ENCODE results near the gene CENPO.
A peak's percentile ranks its signal among the peaks of the same experiment; 100 is the strongest.

CENPO gene, protein sequence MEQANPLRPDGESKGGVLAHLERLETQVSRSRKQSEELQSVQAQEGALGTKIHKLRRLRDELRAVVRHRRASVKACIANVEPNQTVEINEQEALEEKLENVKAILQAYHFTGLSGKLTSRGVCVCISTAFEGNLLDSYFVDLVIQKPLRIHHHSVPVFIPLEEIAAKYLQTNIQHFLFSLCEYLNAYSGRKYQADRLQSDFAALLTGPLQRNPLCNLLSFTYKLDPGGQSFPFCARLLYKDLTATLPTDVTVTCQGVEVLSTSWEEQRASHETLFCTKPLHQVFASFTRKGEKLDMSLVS

DNA sequence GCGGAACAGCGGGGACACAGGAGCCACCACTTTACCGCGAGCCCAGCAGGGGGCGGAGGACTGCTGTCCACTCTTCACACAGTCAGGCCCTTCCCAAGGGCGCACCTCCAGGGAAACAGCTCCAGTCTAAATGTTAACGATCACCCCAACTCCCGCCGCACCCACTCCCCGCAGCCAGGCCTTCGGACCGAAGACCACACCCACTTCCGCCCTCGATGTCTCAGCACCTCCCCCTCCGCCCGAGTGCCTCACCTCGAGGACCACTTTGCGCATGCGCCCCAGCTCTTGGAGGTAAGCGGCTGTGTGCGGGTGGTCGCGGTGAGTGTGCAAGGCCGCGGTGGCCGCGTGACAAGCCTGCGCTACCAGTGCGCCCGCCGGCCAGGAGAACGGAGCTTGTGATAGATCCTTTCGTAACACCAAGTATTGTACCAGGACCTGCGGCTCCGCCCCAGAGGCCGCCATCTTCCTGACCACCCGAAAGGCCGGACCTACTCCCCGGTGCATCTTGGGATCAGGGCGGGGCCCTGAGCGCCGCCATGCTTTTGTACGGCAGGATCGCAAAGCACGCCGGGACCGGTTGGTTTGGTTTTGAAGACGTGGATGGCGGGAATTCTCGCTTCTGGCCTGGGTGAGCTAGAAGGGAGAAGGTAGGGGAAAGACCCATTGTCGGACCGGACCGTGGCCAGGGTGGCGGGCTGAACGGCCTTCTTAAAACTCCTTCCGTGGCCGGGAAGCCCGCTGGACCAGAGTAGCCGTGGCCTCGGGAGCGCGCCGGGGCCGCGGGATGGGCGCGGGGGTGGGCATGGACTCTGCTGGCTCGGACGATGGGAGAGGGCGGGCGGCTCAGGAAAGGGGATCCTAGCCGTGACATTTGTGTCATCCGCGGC is at the start of gene CENPO, which contains the start of gene PTRHD1:
TSS of gene CENPO (plus strand) at position 552 of the 887 bp plus-strand sequence. CDS start 495 bp downstream, outside the sequence.
TSS of gene PTRHD1 (minus strand) at position 518 of the 887 bp plus-strand sequence. CDS start at position 504, 14 bp downstream.
- DNase-seq (ENCODE audit: low spot score) = peak; percentile 98

DNA sequence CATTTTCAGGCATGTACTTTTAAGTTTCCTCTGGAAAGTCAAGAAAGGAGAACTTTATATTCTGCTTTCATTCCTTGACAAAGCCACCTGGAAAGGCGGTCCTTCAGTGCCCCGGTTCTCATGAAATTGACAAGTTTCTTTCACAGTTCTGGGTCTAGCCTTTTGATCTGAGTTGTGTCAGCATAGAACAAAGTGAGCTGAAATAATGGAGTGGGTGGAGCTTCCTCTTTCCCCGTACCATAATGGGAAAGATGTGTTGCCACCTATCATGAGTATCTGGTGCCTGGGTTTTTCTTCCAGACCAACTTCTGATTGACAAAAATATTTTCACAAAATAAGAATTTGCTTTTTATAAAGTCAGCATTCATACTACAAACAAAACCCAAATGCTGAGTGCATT is 49.3 kb upstream of the CENPO start:
- no peak for DNase-seq (ENCODE audit: low spot score)

DNA sequence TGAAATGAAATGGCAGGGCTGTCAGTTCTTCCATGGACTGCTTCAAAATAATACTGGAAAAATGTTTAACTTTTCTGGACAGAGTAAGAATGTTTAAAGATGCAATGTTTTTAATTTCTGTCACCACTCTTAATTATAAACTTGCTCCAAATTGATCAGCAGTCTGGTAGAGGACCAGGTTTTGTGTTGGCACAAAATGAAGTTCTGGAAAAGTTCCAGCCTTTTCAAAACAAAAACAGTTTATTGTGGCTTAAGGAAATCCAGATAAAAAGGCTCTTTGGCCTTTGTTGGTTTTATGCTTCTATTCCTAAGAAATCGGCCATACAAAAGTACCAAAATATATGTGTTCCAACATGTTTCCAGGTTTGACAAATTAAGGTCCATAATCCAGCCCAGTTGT is 48.9 kb upstream of the CENPO start:
- no peak for DNase-seq (ENCODE audit: low spot score)

DNA sequence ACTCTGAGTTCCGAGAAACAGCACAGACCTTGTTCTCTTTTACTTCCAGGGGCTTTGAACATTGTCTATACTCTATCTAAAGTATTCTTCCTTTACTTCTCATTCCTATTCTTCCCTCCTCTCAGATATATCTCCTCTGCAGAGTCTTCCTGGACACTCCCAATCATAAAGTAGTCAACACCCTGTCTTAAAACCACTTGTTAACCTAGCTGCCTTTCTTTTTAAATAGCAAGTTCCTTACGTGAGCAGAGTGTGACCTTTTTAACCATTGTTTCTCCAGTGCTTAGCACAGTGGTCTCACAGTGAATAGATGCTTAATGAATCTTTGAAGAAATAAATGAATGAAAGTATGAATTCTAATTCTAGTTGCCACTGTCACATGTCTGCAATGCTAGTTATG is 47.4 kb upstream of the CENPO start:
- no peak for DNase-seq (ENCODE audit: low spot score)

DNA sequence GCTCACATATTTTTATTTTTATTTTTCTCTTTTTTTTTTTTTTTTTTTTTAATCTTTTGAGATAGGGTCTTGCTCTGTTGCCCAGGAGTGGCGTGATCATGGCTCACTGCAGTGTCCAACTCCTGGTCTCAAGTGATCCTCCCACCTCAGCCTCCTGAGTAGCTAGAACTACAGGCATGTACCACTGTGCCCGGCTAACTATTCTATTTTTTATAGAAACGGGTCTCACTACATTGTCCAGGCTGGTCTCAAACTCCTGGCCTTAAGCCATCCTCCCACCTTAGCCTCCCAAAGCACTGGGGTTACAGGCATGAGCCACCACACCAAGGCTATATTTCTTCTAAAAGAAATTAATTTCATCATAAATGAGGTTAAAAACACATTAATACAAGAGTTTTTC is 45.9 kb upstream of the CENPO start:
- DNase-seq (ENCODE audit: low spot score) = no peak

DNA sequence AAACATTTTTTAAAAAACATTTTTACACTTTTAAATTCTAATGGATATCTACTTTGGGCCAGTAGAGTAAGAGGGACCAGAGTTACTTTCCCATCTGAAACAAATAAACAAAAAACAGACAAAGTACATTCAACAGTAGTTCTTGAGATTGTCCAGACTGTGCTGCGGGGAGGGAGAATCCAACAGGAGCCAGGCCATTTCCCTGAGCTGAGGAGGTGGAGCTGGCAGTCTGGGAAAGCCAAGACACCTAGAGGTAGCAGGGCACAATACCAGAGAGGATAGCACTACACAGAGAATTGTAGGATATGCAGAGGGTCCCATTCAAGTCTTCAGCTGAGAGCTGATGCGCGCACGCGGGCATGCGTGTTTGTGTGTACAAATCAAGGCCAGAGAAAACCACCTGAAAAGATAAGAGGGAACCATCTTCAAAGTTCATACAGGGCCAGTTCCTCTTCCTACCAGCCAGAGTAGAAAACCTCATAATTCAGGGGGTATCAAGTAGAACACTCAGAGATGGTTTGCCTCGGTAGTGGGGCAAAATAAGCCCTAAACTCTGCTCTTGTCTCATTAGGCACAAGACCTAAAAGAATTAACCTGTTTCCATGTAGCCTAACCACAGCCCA is 44.0 kb upstream of the CENPO start:
- no peak for DNase-seq (ENCODE audit: low spot score)

DNA sequence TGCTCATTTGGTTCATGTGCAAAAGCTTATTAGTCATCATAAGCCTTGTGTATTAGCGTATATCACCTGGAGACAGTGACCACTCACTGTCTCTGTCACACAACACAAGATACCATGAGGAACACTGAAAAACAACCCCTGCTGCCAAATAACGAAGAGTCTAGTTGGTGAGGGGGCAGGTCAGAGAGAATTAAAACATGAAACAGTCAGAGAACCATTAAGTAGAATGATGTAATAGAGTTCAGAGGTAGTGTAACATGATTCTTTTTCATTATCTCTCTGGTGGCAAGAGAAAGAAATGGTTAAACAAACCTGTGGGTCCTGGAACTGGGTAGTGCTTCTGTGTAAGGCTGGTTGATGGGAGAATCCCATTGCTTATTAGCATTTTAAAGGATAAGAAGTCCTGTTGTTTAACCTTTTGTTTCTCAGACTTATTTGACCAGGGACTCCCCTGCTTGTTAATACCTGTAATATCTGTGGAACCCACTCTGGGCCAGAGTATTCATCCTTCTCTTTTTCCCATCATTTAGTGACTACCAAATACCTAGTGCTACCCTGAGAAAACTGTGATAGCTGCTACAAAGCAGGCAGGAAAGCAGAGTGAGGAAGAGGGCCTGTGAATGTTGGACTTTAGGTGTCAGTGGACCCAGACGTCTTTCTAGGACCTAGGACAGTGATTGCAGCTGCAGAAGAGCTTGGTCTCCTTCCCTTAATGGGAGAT is 38.1 kb upstream of the CENPO start:
- DNase-seq (ENCODE audit: low spot score) = no peak

DNA sequence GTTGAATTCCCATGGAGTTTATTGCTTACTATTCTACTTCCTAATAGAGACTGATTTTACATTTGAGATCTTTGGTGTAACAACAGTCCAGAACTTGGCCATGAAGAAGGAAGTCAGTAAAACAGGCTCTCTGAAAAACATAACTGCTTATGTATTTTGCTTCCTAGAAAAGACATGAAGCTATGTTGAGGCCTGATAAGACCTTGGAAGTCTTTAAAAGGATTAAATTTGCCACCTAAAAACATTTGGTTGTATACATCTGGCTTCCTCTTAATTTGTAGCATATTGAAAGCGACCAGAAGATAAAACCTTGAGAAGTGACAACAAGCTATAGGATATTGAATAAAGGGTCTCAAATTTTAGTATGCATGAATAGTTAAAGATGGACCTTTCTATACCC is 36.4 kb upstream of the CENPO start:
- DNase-seq (ENCODE audit: low spot score) = no peak

DNA sequence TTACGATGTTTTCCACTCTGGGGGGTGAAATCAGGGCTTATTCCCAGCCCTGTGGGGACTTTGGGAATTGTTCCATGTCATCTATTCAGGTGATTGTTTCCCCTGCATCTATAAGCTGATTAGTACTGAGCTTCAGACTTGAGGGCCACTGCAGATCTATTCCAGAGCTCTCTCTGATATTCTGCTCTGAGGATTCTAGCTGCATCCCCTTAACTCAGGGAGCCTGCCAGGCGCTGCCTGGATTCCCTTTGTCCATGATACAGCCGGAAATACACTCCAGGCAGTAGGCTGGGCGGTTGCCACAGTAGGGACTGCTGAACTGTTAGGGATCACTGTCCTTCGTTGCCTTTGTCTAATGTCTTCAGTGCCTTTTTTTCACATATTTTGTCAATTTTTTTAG is 31.4 kb upstream of the CENPO start:
- no peak for DNase-seq (ENCODE audit: low spot score)

DNA sequence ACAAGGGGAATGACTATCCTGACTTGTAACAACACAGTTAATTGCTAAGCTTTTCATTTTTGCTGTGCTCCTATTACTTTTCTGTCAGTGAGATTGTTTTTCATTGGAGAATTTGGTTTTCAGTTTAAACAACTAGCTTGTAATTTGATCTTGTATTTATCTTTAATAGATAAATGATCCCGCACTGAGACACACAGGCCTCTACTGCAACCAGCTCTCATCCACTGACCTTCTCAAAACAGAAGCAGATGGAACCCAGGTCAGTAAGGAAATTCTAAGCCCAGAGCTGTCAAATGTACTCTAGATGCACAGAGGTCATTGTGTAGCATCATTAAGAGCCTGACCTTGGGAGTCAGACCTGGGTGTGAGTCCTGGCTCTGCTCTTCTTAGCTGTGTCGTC is 30.7 kb upstream of the CENPO start:
- no peak for DNase-seq (ENCODE audit: low spot score)

DNA sequence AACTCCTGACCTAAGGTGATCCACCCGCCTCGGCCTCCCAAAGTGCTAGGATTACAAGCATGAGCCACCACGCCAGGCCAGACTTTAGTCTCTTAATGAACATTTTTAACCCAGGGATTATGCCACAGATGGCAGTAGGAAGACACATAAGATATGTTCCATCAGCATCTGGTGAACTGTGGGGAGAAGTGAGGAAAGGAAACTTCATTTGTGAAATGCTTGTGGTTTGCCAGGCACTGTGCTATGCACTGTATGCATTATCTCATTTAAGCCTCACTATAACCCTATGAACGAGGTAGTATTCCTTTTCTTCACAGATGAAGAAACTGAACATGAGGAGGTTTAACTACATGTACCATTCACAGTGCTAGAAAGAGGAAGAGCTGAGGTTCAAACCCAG is 29.4 kb upstream of the CENPO start:
- DNase-seq (ENCODE audit: low spot score) = no peak

DNA sequence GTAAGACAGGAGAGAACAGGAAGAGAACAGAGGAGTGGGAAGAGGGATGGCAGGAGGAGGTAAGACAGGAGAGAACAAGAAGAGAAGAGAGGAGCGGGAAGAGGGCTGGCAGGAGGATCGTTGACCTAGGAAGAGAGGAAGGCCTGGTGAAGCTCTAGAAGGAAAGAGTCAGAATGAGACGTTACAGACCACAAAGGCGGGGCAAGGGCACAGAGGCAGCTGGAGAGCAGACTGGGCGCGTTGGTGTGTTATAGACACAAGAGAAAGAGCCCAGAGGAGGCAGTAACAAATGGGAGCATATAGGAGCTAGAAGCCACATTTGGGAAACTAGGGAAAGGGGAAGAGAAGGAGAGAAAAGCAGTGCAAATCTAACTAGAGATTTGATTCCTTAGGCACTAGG is 26.6 kb upstream of the CENPO start:
- no peak for DNase-seq (ENCODE audit: low spot score)

DNA sequence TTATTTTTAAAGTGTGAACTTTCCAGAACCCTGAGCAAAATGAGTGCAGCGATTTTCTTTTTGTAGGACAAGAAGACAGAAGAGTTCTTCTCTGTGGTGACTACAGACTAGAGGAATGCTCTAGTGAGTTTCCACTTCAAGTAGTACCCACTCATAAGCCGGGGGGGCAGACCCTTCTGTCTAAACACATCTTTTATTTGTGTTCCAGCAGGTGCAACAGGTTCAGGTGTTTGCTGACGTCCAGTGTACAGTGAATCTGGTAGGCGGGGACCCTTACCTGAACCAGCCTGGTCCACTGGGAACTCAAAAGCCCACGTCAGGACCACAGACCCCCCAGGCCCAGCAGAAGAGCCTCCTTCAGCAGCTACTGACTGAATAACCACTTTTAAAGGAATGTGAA is 25.2 kb upstream of the CENPO start:
- no peak for DNase-seq (ENCODE audit: low spot score)

DNA sequence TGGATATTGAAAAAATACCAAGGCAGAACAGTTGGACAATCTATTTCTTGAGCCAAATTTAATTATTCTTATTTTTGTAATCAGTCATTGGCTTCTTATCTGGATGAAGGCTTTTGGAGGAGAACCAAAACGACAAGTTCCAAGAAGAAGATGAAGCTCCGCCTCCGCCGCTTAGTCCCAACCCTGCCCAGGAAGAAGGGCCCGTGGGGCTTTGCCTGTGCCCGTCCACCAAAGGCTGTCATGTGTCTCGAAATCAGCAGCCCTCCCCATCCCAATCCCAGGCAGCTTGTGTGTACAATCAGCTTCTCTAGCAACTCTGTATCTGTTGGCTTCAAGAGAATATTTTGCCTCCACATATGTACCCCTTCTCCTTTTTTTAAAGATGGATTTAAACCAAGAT is 24.6 kb upstream of the CENPO start:
- DNase-seq (ENCODE audit: low spot score) = no peak

DNA sequence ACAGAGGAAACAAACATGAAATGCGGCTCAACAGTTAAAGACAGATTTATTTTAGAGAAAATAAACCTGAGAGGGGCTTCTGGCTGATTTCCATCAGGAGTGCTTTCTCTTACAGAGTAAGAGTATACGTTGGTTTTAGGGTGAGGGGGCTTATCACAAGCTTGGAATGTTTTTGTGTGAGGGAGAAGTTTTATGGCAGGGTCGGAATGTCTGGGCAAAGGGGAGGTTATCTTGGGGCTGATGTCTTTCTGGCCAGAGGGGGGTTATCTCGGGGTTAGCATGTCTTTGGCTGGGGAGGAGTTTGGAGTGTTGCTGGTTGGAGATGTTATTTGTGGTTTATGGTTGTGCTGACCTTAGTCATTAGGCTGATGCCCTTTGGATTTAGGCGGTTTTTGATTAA is 22.2 kb upstream of the CENPO start:
- no peak for DNase-seq (ENCODE audit: low spot score)

DNA sequence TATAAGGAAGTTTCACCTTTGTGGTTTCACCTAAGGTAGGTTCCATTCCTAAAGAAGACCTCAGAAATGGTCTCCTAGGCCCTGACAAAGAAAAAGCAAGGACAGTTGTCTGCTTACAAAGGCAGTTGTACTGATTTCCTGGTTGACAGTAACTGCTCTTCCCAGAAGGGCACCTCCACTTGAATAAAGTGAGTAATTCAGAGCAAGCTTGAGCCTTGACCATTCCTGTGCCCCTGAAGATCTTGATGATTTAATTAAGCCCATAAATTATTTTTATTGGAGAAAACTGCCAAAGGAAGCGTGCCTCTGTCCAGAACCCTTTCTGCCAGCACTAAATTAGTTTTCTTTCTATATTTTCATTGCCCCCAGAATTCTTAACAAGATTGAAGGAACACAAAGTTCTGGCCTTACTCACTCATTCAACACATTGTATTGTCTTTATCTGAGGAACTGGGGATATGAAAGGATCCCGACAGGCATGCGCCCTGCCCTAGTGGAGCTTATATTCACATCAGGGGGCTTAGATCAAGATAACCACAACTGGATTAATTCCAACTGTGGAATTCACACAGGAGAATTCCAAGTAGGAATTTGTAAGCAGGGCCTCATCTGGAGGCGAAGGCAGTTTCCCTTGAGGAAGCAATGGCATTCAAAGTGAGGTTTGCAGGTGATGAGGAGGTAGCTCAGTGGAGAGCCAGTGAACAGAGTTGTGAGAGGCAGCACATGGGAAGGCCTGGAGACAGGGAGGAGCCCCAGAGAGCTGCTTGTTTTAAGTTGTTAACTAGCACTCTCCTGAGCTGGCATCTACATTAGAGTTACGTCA is 21.2 kb upstream of the CENPO start:
- no peak for DNase-seq (ENCODE audit: low spot score)

DNA sequence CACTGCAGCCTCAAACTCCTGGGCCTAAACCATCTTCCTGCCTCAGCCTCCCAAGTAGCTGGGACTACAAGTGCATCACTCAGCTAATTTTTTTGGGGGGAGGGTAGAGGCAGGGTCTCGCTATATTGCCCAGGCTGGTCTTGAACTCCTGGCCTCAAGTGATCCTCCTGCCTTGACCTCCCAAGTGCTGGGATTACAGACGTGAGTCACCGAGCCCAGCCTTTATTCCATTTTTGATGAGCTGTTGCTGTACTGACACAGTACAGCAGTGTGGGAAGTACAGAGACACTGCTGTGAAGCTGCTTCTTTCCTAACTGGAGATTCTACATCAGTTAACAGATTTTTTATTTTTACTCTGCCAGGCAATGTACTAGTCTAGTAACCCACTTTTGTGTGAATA is 18.9 kb upstream of the CENPO start:
- DNase-seq (ENCODE audit: low spot score) = no peak

DNA sequence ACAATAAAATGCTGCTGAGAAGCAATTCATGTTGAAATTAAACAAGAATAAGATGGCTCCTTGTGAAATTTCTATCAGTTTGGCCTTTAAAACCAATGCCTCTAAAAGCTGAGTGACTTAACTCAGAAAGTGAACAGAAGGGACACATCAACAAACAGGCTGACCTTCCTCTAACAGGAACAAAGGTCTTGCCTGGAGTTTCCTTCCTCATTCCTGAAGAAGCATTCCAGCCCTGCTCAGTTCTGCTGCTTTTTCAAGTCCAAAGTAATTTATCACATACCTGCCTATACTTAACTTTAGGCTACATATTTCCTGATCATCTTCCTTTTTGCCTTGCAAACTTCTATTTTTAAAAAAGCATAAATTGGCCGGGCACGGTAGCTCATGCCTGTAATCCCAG is 14.1 kb upstream of the CENPO start:
- DNase-seq (ENCODE audit: low spot score) = no peak

DNA sequence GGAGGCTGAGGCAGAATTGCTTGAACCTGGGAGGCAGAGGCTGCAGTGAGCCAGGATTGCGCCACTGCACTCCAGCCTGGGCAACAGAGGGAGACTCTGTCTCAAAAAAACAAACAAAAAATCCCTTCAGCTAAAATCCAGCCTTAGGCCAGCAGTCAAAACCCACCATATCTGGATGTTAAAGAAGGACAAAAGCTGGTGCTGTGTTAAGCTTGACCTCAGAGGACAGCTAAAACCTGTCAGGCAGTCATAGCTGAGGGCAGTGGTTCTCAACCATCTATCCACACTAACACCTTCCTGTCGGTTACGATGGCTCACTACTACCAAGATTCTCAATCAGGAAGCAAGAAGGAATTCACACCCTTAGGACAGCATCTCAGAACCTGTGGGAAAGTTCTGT is 9.6 kb upstream of the CENPO start:
- DNase-seq (ENCODE audit: low spot score) = no peak

DNA sequence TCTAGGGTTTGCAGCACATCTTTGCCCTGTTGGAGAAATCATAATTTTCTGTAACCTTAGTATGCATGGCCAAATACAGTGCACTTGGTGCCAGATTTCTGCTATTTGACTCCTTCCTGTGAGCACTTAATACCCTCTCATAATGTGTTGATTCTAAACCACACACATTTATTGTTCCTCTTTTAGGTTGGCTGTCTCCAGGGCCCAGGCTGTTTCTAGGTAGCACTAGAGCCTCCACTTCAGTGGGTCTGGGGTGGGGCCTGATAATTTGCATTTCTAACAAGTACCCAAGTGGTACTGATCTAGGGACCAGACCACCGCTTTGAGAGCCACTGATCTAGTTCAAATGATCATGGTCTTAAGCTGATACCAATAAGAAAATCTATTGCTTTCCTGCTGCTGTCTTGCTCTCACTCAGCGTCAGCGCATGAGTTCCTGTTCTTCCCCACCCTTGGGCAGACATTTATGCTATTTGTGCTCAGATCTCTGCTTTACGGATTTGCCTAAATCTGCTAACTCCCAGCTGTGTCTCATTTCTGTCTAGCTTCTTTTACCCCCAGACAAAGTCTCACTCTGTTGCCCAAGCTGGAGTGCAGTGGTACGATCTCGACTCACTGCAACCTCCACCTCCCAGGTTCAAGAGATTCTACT is 7.4 kb upstream of the CENPO start:
- DNase-seq (ENCODE audit: low spot score) = no peak

DNA sequence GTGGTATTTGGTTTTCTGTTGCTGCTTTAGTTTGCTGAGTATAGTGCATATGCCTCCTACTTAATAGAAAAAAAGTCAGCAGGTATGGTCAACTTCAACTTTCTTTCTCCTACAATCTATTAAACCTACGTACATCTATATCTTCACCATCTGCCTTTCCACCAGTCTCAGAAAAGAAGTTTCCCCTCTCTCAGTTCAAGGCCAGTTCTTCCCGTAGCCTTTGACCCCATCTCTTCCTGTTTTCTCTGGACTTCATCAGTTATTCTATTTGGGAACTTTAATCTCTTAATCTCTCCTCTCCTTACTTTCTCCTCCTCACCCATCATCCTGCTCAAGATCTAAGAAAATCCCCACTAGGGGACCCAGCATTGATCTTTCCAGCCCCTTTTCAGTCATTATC is 5.7 kb upstream of the CENPO start:
- no peak for DNase-seq (ENCODE audit: low spot score)
